GM19240 (cell line): Measurements from ENCODE around the gene IFI6.
"Not testable (repeated sequence)": the region's sequence is repeated elsewhere in the genome, so short reads cannot be mapped to it uniquely, and the experiment has no call there.

Source experiments
- DNase-seq: peaks from one replicate; pipeline ENCODE4 v3.0.0; 2011; ENCODE audit warnings: low spot score; ENCODE audit not compliant: insufficient read length

The IFI6 gene

DNA sequence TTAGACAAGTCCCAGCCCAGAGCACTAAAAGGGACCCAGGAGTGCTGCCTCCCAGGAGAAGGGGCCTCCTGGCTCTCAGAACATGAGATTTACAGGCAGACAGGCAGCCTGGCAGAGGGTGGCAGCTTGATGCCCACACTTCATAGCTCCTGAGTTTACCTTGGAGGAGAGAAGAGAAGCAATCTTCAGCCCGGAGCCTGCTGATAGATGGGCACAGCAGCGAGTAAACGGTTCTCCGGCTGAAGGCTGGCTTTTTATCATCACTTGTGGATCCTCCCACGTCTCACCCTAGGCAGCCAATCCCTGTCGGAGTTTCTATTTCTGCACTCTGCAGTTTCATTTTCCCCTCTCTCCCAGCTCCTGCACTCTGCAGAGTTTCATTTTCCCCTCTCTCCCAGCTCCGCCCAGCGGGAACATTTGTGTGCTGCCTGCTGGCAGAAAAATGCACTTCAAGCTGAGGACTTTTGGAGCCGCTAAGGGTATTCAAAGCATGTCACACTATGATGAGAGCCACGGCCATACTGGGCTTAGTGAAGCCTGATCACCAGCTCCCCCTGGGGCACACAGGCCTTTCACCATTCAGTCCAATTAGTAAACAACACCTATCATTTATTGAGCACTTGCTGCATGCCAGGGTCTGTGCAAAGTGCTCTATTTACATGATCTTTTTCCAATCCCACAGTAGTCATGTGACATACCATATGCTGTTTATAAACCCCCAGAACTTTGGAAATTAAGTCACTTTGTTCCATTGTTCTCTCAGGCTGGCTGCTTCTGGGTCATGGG, at the start of gene IFI6:
Gene IFI6, minus strand, starts transcription at position 229 of the 786 bp plus-strand sequence. CDS start 2,878 bp downstream, outside the sequence.
- peak; percentile 93 for DNase-seq

- no peak for DNase-seq
These were observed 47.6 kb upstream of the IFI6 start for GRCh38 chr1:27719286-27720251.

DNA sequence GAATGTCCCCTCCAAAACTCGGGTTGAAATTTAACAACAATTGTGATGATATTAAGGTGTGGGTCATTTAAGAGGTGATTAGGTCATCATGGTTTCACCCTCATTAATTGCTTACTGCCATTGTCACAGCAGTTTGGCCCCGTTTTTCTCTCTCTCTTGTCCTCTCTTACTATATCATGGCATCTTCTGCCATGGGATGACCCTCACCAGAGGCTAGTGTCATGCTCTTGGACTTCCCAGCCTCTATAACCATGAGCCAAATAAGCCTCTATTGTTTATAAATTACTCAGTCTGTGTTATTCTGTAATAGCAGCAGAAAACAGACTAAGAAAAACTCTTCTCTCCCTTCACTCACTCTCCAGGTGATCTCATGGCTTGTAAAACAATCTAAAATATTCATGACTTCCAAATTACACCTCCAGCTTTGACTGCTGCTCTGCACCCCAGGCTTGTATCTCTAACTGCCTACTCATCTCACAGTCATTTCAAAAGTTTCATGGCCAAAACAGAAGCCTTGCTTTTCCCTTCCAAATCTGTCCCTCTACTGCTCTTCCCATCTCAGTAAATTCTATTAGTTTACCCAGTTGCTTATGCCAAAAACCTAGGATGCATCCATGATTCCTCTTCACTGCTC, 44.4 kb upstream of the IFI6 start:
- DNase-seq = no peak

- DNase-seq = no peak
These were observed 42.0 kb upstream of the IFI6 start for GRCh38 chr1:27713869-27714513.

DNA sequence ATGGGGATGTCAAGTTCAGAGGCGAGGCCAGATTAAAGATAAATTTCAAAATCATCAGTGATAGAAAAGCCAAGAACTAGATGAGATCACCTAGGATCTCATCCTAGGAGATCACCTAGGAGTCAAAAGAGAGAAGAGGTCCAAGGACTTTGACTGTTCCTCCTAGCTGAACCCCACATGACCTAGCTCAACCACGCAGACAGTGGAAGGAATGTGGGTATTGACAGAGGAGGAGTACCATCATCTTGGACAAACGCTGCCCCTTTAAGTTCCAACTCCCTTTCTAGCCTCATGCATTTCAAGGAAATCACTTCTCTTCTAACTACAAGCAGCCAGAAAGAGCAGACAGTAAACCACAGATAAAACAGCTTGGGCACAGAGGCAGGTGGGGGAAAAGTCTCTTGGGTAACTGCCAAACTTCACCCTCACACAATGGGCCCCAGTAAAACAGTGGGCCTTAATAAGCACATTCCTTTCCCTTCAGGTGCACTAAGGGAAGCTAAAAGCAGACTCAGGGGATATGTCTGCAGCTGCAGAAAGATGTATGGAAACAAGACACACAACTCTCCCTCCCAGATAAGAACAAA, 41.2 kb upstream of the IFI6 start:
- DNase-seq = no peak

DNA sequence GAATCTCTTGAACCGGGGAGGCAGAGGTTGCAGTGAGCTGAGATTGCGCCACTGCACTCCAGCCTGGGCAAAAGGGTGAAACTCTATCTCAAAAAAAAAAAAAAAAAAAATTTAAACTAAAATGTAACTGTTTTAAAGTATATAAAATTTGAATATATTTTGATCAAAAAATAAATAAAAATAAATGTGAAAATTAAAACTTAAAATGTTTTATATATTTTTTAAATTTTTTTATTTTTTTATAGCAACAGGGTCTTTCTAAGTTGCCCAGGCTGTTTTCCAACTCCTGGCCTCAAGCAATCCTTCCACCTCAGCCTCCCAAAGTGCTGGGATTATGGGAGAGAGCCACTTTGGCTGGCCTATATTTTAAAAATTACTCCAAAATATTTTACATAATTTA, 38.6 kb upstream of the IFI6 start:
- DNase-seq = no peak

- DNase-seq = no peak
These were observed 33.6 kb upstream of the IFI6 start for GRCh38 chr1:27705545-27705944.

DNA sequence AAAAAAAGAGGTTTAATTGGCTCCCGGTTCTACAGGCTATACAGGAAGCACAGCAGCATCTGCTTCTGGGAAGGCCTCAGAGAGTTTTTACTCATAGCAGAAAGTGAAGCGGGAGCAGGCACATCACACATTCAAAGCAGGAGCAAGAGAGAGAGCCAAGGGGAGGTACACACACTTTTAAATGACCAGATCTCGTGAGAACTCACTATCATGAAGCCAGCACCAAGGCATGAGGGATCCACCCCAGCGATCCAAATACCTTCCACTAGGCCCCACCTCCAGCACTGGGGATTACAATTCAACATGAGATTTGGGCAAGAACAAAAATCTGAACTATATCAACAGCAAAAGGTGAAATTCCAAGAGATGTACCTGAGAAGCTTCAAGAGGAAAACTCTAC, 33.0 kb upstream of the IFI6 start:
- no peak for DNase-seq

DNA sequence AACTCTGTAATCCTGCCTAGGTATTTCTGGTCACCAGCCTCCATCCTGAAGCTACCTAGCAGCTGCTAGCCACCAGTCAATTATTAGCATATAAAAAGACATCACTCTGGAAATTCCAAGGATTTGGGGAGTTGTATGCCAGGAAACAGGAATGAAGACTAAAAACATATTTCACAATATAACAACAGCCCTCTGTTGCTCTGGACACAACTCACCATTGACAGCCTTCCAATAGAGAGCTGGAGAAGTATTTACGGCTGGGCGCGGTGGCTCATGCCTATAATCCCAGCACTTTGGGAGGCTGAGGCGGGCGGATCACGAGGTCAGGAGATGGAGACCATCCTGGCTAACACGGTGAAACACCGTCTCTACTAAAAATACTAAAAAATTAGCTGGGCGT, 24.8 kb upstream of the IFI6 start:
- DNase-seq = not testable (repeated sequence)

GRCh38 chr1:27690183-27690582, 18.2 kb upstream of the IFI6 start:
- DNase-seq = no peak

- DNase-seq = no peak
These were observed 17.6 kb upstream of the IFI6 start for GRCh38 chr1:27689423-27690173.

GRCh38 chr1:27687906-27688305, 15.9 kb upstream of the IFI6 start:
- DNase-seq = no peak

GRCh38 chr1:27686223-27686990, 14.4 kb upstream of the IFI6 start:
- DNase-seq = no peak

DNA sequence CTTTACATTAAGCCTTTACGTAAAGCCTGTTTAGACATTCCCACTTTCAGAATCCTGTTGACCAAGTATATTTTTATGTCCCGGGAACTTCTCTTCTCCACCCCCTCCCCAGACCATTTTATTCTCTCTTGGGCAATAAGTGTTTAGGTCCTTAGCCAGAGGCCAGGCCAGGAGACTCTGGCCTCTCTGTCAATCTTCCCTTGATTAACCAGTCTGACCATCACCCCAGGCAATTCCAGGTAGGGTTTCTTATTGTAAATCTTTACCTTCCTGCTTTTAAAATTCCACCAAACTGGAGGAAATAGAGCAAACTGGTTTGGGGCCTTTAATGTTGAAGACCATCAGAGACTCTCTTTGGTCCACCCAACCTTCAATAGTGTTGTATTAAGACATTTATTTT, 12.2 kb upstream of the IFI6 start:
- no peak for DNase-seq

GRCh38 chr1:27682351-27682944, 10.5 kb upstream of the IFI6 start:
- DNase-seq = no peak

DNA sequence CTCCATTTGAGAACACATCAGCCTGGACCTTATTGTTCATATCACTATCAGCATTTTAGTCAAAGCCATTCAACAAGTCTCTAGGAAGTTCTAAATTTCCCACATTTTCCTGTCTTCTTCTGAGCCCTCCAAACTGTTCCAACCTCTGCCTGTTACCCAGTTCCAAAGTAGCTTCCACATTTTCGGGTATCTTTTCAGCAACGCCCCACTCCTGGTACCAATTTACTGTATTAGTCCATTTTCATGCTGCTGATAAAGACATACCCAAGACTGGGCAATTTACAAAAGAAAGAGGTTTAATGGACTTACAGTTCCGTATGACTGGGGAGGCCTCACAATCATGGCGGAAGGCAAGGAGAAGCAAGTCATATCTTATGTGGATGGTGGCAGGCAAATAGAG, 9.6 kb upstream of the IFI6 start:
- DNase-seq = not testable (repeated sequence)

- not testable (repeated sequence) for DNase-seq
These were observed 8.3 kb upstream of the IFI6 start for GRCh38 chr1:27680225-27680791.

DNA sequence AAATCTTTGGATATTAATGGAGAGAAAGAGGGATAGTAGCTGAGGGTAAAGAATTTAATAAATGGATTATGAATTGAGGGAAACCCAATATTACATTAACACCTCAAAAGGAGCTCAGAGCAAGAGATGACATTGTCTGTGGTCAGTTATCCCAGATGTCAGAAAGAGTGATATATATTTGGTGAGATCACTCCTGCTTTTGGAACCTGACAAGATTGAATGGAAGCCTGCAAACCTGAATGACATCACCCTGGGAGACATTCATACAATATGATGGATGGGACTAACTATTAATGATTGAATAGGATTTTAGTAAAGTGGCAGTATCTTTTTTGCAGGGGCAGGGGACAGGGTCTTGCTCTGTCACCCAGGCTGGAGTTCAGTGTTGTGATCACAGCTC, 6.8 kb upstream of the IFI6 start:
- DNase-seq = no peak

GRCh38 chr1:27676410-27676809, 4.4 kb upstream of the IFI6 start:
- DNase-seq = no peak
